GM12873 (cell line): Measurements from ENCODE around the gene MYPN.

Source experiments
- TF ChIP-seq, protein P1 (sequence below): IDR thresholded peaks from 2 replicates; pipeline ENCODE4 v1.5.1; 2012; ENCODE audit warnings: low read depth, mild to moderate bottlenecking, moderate library complexity, low read length, control low read depth; ENCODE audit not compliant: insufficient read depth; ENCODE audit errors: missing control alignments

Gene MYPN

DNA sequence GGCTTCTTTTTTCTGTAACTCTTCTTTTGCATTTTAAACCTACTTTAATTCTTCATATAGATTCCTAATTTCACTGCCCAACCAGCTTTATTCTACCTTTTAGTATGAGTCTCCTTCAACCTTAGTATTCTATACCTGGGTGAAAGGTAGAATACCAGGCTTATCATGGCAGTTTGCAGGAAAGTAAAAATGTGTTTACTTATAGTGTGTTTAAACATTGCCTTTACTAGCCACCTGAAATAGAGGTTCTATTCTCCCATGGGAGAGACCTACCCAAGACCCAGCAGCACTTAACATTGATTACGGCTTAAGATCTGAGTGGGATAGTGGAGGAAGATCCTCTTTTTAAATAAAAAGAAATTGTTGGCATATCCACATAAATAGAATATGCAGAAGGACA is 1.6 kb upstream of the MYPN start:
- TF ChIP-seq, protein P1, sequence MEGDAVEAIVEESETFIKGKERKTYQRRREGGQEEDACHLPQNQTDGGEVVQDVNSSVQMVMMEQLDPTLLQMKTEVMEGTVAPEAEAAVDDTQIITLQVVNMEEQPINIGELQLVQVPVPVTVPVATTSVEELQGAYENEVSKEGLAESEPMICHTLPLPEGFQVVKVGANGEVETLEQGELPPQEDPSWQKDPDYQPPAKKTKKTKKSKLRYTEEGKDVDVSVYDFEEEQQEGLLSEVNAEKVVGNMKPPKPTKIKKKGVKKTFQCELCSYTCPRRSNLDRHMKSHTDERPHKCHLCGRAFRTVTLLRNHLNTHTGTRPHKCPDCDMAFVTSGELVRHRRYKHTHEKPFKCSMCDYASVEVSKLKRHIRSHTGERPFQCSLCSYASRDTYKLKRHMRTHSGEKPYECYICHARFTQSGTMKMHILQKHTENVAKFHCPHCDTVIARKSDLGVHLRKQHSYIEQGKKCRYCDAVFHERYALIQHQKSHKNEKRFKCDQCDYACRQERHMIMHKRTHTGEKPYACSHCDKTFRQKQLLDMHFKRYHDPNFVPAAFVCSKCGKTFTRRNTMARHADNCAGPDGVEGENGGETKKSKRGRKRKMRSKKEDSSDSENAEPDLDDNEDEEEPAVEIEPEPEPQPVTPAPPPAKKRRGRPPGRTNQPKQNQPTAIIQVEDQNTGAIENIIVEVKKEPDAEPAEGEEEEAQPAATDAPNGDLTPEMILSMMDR, result no peak

DNA sequence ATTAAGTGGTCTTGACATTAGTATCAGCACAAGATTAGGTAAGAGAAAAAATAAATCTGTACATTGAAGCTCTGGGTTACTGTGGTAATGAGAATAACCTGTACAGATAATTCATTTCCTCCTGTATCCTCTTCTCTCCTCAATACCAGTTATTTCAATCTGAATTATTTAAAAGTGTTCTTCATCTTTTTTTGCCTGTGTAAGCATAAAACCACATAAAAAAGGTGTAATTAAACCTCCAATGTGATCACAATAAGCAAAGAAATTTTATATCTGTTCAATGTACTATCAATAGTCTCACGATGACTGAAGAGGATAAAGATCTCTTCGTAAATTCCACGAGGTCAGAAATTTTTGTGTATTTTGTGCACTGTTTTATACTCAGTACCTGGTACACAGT is 1.2 kb upstream of the MYPN start:
- TF ChIP-seq, protein P1, result no peak

DNA sequence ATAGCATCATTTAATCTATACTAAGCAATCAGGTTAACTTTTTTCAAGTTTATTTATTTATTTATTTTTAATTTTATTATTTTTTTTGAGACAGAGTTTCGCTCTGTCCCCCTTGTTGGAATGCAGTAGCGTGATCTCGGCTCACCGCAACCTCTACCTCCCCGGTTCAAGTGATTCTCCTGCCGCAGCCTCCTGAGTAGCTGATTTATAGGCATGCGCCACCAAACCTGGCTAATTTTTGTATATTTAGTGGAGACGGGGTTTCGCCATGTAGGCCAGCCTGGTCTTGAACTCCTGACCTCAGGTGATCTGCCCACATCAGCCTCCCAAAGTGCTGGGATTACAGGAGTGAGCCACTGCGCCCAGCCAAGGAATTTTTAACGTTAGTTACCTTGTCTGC is 635 bp upstream of the MYPN start:
- TF ChIP-seq, protein P1, result no peak

DNA sequence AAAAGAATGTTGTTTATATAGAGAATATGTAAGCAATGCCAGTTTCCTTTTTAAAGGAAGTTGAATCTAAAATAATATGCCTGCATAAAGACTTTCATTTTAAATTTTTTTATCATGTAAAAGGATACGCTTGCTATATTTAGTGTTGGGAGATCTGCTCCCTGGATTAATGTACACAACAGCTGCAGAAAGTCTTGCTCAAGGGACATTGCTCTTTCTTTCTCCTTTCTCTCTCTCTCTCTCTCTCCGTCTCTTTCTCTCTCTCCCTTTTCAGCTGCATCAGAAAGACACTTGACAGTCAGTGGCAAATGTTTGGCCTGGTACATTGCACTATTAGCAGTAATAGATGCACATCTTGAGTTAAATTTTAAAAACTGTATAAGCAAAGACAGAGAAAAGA is 739 bp downstream of the MYPN start:
- TF ChIP-seq, protein P1, result no peak

DNA sequence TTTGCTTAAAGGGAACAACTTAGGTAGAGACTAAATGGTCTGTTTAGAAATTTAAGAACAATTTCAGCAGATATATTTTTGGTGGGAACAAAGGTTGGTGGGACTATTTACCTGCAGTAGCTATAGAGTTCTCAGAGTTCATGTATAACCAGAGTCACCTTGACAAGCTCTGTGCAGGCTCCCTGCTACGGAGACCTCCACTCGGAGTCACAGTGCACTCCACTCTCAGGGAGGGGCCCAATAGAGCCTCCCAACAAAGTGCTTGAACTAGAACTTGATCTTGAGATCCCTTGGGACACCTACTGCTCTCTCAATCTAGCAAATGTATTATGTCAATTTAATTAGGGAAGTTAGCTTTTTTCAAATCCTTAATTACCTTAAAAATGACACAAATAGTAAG is 2.3 kb downstream of the MYPN start:
- TF ChIP-seq, protein P1, result no peak

DNA sequence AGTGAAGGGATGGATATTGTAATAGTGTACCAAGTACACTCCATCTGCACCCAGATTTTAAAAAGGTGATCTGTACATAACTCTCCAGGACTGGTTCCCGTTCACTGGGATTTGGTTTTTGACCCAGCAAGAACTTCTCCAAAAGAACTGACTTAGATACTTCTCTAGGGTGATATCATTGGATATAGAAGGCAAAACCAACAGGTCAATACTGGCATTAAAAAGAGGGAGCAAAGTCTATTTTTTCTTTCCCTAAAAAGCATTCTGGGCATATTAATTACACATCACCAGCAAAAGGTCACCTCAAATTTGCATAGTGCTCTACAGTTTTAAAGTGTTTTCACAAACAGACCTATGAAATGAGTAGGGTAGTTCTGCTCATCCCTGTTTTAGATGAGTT is 3.5 kb downstream of the MYPN start:
- TF ChIP-seq, protein P1, result no peak

DNA sequence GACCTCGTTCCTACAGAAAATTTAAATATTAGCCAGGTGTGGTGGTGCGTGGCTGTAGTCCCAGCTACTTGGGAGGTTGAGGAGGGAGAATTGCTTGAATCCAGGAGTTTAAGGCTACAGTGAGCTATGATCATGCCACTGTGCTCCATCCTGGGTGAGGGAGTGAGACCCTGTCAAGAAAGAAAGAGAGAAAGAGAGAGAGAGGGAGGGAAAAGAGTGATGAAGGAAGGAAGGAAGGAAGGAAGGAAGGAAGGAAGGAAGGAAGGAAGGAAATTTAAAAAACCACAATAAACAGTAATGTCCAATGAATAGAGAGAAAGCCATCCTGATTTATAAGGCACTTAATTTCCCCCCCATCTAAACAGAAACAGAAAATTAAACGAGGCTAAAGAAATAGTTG is 9.4 kb downstream of the MYPN start:
- TF ChIP-seq, protein P1, result no peak
